Activated CD8-positive, alpha-beta memory T cell treated with anti-CD3 and anti-CD28 coated beads, Interleukin-2, amount 50 U/mL, for 48 hours (primary cell): ENCODE measurements around the gene PIK3C2A.

ENCODE experiments used
- DNase-seq: peaks from one replicate; pipeline ENCODE4 v3.0.0-alpha.2; 2020

The PIK3C2A gene

GRCh38 chr11:17159441-17159840 lies 48.3 kb downstream of the PIK3C2A start:
- no peak for DNase-seq
